GM04503 (cell line): ENCODE results near the gene CFAP92.

Source experiments
- DNase-seq: peaks from one replicate; pipeline ENCODE4 v3.0.0-alpha.2; 2012; ENCODE audit warnings: low read depth

CFAP92 gene

DNA sequence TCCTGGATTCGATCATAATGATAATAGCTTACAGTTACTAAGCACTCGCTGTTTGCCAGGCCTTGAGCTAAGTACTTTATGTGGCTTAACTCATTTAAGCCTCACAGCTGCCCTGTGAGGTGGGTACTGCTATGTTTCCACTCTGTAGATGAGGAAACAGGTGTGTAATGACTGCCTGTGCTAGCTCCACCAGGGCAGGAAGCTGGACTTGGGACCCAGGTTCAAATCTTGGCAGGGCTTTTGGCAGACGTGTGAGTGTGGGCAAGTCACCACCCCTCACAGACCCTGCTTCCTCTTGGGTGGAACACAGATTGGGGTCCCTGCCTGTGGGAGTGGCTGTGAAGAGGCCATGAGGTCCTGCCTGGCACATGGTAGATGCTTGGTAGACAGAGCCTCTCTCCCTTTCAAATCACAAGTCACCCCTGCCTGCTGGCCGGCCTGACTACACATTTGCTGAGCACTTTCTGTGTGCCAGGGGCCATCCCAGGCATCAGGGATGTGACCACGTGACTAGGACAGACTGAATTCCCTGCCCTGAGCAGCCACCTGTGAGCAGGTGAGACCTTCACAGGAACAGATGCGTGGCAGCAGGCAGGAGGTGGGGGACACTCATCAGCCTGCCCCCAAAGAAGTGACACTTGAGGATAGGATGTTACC is 10.9 kb upstream of the CFAP92 start:
- DNase-seq, result no peak

DNA sequence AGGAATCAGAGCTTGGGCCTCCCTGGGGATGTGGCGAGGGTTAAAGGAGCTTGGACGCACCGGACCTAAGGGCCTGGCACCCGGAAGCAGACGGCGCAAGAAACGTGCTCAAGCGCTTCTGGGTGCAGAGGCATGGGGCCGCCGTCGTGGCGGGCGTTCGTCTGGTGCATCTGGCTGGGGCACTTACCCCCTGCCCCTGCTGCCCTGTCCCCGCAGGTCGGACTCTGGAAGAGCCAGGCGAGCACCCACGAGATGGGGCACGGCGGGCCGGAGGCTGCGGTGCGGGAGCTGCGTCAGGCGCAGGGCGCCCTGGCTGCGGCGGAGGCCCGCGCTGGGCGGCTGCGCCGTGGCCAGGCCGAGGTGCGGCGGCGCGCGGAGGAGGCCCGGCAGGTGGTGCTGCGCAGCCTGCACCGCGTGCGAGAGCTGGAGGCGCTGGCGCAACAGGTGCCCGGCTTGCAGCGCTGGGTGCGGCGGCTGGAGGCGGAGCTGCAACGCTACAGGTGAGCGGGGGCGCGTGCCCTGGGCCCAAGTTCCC is 9.8 kb upstream of the CFAP92 start:
- DNase-seq, result no peak

DNA sequence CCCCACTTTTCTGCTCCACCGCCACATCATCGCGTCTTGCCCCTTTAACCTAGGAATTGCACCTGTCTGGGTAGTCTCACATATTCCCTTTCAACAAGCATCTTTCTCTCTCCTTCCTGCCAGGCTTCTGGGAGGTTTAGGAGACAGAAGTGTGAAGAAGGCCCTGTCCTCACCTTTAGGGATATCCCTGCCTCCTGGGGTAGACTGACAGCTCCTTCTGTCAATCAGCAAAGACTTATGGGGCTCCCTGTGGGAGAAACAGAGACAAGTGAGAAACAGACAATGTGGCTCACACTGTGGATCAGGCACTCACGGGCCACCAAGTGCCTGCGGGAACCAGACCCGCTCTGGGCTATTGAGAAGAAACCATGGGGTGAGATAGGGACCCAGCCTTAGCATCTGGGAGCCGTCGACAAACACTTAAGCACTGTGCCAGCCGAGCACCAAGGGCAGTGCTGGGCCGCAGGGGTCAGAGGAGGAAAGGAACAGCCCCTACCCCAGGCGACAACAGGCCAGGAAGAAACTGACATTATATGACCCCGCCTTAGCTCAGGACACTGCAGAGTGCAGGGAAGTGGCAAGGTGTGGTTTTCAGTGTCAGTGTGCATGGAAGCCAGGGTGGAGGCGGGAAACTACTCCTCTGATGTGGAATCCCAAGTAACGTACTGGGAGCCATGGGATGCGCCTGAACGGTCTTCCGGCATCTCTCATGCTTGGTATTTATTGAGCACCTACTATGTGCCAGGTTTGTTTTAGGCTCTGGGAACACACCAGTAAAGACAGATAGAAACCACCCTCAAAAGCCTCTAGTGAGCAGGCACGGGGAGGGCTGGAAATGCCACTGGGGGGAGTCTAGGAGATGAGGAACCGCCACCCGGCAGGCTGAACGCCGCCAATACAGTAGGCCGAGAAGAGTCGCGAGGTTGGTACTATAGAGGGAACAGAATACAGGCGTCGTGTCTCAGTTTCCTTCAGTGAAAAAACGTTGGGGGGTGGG is 9.0 kb upstream of the CFAP92 start:
- no peak for DNase-seq

DNA sequence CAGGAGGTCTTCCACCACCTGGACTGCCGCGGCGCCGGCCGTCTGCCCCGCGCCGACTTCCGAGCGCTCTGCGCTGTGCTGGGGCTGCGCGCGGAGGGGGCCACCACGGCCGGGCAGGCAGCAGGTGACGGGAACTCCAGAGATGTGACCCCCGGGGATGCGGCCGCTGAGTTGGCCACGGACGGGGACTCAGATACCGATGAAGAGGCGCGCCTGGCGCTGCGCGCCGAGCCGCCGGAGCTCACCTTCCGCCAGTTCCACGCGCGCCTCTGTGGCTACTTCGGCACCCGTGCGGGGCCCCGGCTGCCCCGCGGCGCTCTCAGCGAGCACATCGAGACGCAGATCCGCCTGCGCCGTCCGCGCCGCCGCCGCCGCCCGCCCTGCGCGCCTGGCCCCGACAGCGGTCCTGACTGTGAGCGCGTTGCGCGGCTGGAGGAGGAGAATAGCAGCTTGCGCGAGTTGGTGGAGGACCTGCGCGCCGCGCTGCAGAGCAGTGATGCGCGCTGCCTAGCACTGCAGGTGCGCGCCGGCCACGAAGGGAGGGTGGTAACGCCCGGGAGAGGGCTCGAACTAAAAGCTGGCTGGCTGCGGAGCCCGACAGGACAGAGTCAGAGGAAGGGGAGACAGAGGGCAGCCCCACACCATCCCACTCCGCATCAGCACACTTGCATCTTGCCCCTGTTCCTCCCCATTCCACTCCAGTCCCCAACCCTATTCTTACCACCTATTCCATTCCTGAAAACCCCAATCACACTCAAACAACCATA is 8.1 kb upstream of the CFAP92 start:
- no peak for DNase-seq

DNA sequence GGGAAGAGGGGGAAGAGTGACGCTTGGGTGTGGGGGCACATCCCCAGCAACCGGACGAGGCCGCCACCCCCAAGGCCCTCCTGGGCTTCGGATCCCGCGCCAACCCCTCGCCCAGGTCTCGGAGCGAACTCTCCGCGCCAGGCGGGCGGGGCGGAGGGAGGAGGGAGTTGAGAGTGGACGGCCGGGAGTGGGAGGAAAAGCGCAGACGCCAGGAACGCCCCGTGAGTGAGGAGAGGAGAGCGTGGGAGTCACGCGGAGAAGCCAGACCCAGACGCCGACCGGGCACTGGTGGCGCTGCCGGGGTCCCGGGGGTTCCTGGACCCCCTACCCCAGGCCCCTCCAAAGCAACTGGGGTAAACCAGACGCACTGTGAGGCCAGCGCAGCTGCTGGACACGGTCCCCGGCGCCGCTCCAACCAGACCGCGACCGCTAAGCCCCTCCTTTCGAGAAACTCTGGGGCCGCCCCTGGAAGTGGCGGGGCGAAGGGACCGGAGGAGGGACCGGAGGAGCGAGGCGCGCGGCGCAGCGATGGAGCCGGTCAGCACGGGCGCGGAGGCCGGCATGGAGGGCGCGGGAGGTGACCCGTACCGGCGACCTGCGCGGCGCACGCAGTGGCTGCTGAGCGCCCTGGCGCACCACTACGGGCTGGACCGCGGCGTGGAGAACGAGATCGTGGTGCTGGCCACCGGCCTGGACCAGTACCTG is 7.4 kb upstream of the CFAP92 start, which contains the start of gene EFCC1:
Gene EFCC1, plus strand, starts transcription at position 204 of the 705 bp plus-strand sequence. Its CDS starts 325 bp downstream, at position 529.
- no peak for DNase-seq

DNA sequence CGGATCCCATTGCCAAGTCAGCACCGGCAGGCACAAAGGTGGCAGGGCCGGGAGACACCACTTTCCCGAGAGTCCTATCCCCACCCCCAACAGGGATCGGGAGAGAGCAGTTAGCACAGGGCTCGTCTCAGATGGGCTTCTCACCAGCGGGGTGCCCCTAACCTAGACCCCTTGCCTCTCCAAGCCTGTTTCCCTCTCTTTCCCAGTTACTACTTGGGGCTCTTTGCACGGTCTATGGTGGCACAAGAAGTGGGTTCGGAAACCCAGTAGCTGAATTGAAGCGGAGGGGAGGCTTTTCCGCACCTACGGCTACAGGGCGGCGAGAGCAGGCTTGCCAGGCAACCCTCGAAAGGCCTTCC is 6.8 kb upstream of the CFAP92 start:
- no peak for DNase-seq

DNA sequence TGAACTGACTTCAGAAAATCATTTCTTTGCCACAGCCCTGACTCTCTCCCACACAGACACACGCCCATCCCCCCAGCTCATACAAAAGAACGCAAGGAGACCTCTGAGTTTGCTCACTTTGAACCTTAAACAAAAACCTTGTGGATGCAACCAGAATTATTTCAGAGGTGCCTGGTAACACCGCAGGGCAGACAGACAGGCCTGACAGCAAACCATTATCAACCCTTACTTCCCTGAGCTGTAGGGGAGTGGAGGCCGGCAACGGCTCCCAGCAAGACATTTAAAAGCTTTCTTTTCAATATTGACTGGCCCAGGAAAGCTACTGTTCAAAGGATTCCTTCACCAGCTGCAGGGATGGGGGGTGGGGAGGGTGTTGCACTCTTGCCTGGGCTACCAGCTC is 5.2 kb upstream of the CFAP92 start:
- no peak for DNase-seq

DNA sequence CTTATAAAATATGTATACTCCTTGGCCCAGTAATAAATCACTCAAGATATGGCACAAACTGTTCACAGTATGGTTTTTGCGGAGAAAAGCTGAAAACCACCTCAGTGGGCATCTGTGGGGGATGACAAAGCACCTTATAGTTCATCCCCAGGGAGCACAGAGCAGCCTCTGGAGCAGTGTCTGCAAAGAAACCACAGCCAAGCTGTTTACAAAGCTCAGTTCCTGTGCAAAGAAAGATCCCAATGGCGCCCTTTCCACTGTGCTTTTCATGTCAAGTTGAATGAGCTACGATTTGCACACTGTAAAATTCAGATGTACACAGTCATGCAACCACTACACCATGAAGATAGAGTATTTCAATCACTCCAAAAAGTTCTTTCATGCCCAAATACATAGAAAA is 4.7 kb upstream of the CFAP92 start:
- DNase-seq, result no peak

DNA sequence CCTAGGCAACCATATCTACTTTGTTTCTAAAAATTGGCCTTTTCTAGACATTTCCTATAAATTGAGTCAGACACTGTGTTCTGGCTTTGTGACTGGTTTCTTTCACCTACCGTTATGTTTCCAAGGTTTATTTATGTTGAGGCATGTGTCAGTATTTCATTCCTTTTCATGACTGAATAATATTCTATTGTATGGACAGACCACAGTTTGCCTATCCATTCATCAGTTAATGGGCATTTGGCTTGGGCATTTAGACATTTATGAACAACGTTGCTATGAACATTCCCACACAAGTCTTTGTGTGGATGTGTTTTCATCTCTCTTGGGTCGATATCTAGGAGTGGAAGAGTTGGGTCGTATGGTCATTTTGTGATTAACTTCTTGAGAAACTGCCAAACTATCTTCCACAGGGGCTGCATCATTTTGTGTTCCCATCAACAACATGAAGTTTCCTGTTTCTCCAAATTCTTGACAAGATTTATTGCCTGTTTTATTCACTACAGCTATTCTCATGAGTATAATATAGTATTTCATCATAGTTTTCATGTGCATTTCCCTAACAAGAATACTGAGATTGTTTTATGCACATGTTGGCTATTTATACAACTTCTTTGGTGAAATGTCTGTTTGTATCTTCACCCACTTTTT is 3.7 kb upstream of the CFAP92 start:
- no peak for DNase-seq

DNA sequence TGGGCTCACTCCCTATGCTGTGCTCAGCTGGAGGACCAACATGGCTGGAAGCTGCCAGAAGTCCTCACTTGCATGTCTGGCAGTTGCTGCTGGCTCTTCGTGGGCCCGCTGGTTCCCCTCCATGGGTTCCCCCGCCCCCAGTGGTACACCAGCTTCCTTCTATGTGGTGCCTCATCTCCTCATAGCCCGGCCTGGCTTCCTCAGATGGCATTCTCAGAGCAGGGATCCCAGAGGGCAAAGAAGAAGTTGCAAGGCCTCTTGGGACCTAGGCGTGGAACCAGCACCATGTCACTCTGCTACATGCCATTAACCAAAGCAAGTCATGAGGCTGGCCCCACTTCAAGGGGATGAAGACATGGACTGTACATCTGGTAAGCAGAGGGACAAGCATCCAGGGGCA is 2.9 kb upstream of the CFAP92 start:
- no peak for DNase-seq

DNA sequence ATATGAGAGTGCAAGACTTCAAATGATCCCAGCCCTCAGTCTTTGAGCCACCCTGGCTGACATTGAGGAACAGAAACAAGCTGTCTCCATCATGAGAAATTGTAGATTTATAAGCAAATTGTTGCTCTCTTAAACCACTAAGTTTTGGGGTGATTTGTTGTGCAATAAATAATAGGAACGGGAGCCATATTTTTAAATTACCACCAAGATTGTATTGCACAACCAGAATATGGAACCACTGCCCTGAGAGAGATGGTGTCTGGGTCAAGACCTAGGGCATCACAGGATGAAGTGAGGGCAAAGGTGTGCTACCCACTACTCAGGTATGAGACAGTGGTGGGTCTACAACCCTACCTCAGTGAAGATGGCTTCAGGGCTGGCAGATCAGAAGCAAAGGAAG is 2.3 kb upstream of the CFAP92 start:
- DNase-seq, result no peak

DNA sequence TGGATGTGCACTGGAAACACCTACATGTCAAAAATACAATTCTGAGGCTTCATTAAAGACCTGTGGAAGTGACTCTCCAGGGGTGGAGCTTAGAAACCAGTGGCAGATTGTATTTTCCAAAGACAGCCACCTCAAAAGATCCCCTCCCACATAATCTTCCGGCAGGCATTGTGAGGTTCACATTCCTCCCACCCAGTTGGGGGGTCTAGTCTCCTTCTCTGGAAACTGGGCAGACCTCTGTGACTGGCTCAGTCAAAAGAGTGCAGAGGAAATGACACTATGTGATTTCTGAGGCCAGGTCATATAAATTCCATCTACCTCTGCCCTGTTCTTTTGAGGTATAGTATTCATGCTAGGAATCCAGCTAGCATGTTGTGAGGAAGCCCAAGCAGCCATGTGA is 1.9 kb upstream of the CFAP92 start:
- no peak for DNase-seq

DNA sequence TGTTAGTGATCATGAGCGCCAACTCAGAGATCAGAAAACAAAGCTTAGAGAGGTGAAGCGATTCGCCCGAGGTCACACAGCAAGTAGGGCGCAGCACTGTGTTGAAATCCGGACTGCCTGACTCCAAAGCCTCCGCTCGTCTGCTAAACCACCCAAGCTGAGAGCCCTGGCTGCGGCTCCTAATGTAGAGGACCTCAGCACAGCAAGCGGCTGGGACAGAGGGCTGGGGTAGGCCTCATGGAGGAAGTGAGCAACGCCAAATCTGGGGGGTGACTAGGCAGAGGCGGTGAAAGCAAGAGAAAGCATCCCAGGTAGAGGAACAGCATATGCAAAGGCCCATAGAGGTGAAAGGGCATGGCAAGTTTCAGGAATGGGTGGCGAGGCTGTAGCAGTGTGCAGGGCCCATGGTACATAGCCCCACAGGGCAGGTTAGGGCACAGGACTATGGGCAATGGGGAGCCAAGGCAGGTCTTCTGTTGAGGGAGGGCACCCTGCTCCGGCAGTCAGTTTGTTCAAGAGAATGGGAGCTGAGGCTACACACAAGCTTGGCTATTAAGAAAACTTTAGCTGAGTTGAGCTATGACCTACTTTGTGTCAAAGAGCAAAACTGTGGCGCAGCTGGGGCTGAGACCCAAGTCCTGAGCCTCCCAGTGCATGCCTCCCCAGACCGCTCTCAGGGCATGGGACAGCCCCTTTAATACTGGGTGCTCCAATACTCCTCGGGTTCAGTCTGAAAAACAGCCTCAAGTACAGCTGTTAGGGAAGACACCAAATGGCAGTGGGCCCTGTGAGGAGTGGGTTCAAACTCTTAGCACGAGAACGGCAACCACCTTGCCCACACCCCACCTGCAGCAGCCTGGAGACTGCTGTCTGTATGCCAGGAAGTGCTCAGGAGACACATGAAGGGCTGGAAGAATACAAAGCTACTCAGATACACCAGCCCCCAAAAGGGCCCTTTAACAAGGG is 988 bp upstream of the CFAP92 start:
- DNase-seq, result no peak

DNA sequence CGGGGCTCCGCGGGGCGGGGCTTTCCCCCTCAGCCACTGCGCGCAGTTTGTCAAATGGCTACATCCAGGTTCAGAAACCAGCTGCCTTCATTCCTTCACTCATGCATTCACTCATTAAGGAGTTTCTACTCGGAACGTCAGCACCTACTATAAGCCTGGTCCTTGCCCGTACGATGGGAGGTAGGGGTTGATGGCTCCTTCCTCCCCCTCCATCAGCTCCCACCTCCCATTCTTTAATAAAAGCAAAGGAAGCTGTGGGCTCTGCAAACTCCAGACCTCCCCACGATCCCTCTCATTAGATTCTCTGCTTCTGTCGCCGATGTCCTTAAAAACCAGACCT is 267 bp upstream of the CFAP92 start:
- no peak for DNase-seq

DNA sequence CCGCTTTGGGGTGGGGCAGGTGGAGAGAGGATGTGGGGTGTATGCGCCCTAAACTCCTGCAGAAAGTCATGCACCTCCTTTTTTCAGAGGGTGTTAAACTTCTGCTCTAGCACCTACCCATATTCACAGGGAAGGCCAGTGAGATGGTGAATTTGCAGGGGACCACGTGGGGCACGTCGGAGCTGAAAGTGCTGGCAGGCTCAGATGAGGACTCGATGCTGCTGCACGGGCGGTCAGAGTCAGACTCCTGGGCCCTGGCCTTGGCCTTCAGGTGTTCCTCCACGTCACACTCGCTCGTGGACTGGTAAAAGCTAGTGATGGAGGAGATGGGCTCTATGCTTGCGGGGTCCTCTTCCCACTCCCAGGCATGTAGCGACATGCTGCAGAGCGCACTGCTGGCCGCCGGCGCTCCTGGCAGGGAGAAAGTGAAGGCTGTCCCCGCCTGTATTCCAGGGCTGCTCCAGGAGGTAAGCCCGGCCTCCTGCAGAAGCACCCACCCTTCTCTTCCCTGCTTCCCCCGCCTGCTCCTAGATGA is 883 bp downstream of the CFAP92 start:
- DNase-seq, result no peak

DNA sequence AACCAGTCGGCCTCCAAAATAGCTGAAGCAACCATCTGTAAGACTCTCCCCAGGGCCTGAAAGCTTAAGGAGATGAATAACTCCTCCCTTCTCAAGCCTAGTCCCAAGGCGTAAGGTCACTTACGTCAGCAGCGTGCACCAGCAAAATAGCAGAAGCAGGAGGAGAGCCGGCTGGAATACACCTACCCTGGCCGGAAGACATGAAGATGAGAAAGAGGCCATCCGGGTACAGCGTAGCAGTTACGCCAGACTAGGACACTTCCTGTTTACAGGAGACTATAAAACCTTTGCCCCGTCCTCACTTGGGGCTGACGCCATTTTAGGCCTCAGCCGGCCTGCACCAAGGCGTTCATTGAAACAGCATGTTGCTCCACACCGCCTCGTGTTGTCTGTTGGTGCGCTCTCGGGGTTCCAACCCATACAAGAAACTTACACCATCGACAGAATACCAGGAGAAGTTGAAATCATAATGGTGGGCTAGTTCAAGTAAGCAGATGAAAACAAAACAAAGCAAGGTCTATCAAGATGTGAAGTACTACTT is 2.5 kb downstream of the CFAP92 start:
- DNase-seq, result no peak

DNA sequence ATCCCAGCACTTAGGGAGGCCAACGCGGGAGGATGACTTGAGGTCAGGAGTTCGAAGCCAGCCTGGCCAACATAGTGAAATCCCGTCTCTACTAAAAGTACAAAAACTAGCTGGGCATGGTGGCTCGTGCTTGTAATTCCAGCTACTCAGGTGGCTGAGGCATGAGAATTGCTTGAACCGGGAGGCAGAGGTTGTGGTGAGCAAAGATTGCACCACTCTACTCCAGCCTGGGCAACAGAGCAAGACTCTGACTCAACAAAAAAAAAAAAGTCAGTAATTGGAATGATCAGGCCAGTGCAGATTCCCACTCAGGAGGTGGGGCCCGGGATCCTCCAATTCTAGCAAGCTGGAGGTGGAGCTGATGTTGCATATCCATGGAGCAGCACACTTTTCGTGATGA is 5.6 kb downstream of the CFAP92 start:
- no peak for DNase-seq

DNA sequence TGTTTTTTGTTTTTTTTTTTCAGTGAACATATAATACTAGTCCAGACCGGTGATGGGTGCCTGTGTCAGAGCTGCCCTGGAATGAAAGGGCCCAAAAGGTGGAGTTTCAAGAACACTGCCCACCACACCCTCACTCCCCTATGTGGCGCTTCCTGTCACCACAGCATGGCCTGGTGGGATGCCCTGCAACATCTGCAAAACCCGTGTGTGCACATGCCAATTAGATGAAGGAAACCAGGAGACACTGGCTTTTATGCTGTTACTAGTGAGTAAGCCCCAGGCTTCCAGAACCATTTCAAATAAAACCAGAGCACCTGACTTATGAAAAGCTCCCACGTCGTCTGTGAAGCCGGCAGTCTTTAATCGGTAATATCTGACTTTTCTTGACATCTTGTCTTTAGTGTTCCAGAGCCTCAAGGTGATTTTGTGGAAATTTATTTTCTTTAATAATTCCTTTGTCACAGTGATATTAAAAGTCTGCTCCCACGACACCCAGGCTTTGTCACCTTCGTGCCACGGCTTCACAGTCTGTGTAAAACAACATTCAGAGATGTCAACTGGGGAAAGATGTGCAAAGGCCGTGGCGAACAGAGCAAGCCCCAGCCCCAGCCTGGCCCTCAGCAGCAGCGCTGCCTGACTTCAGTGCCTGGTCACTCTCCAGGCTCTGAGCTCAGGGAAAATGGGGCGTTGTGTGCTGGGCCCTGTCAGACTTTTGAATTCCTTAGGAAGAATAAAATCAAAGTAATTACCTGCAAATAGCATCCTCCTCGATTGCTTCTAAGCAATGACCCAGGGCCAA is 6.4 kb downstream of the CFAP92 start:
- DNase-seq, result no peak

DNA sequence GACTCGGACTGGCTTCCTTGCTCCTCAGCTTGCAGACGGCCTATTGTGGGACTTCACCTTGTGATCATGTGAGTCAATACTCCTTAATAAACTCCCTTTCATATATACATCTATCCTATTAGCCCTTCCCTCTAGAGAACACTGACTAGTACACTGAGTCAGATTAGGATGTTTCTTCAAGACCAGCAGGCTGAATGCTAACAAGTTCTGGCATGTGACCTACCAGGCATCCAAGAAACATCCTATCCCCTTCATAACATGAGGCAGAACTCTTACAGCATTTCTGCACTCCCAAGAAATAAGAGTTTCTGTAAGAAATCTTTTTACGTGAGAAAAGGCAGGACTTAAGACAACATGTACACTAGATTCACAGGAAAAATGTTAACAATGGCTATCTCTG is 9.3 kb downstream of the CFAP92 start:
- DNase-seq, result no peak
